Measurements from ENCODE around the gene SPRED1. TPM values are rescaled to one million over a fixed set of nuclear protein-coding genes. Genes with fewer than 3 reads are reported as not detected.

The SPRED1 gene
- total RNA-seq, 2 experiments from 2014 or later = 0.03 to 0.05 TPM

DNA sequence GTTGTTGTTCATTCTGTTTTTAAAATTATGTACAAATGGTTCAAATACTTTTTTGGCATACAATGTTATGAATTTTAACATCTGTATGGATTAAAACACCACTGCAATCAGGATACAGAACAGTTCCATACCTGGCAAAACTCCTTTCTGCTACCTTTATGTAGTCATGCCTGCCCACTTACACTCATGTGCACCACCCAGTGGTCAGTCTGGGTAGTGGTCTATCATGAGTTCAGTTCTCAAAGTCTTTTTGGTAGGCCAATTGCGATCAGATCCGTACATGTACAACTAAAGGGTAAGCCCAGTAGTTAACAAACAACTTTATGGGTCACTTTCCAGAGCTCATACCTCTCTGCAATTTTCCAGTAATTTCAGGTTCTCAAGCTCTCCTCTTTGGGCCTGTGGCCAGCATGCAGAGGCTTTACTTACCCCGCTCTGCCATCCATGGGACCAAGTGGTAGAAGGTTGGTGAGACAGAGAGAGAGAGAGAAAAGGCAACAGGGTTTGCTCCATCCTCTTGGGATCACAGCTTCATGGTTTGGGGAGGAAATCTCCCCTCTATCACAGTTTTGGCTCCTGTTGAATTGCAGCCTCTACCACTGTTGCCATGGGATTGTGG lies 137.4 kb downstream of the SPRED1 start:
- no peaks in the 10 kb centered on the region for H3K4me1 ChIP-seq (ENCODE audit: insufficient read depth, low read length)
- TF ChIP-seq, protein P1, sequence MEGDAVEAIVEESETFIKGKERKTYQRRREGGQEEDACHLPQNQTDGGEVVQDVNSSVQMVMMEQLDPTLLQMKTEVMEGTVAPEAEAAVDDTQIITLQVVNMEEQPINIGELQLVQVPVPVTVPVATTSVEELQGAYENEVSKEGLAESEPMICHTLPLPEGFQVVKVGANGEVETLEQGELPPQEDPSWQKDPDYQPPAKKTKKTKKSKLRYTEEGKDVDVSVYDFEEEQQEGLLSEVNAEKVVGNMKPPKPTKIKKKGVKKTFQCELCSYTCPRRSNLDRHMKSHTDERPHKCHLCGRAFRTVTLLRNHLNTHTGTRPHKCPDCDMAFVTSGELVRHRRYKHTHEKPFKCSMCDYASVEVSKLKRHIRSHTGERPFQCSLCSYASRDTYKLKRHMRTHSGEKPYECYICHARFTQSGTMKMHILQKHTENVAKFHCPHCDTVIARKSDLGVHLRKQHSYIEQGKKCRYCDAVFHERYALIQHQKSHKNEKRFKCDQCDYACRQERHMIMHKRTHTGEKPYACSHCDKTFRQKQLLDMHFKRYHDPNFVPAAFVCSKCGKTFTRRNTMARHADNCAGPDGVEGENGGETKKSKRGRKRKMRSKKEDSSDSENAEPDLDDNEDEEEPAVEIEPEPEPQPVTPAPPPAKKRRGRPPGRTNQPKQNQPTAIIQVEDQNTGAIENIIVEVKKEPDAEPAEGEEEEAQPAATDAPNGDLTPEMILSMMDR (IDR thresholded peaks at IDR 0.05) = peak; percentile 82
- ChIA-PET CTCF (no interaction called here), POLR2A (no interaction called here)
- no peak overlapping the region for H3K27ac ChIP-seq (ENCODE audit: low read depth in 1 of 2, low read length in 2 of 2)
- Mint-ChIP-seq H3K9me3 (no peaks in the 10 kb centered on the region), H3K4me3 (no peak overlapping the region), H3K36me3 (ENCODE audit: low read depth) (no peaks in the 10 kb centered on the region), H3K4me1 (ENCODE audit: low read depth) (no peaks in the 10 kb centered on the region), H3K27ac (no peak overlapping the region), H3K27me3 (peaks cover 26% of the 10 kb centered on the region)
- no peaks in the 10 kb centered on the region for H3K36me3 ChIP-seq (ENCODE audit: insufficient read depth, low read length)
- H3K9me3 ChIP-seq (ENCODE audit: control insufficient read depth in 1 of 2, insufficient read depth in 1 of 2, low read length in 2 of 2) = no peaks in the 10 kb centered on the region
- peak; percentile 31 to 65 (median 44) for DNase-seq
- peak; percentile 54 for ATAC-seq (ENCODE audit: poor library complexity)
- H3K27me3 ChIP-seq (ENCODE audit: control insufficient read depth in 1 of 2, insufficient read depth in 2 of 2, low read length in 2 of 2) = peaks cover 0 to 12% of the 10 kb centered on the region in 2 experiments
- intact Hi-C loops (cut with DNase I, micrococcal nuclease) = loop anchor here in 1 of 2 experiments (10.0 kb wide), 1 partner anchor 1885 kb away; no protein-coding TSS in a partner anchor
- H3K4me3 ChIP-seq (ENCODE audit: low read length) = no peak overlapping the region

DNA sequence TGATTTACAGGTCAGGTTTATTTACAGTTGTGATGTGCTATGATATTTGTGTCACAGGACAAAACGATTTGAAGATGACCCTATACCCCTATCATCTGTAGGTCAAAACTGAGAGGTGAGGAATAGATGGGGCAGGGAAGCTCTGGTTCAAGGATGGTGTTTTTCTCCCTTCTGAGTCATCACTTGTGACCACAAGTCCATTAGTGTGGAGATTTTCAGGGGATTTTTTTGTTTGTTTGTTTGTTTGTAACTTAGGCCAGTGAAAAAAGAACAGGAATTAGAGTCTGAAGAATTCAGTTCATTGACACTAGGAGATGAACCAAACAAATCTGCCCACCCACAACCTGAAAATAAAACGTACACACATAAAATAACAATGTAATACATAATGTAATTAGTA lies 138.6 kb downstream of the SPRED1 start:
- Histone ChIP-seq H3K27me3 (ENCODE audit: control insufficient read depth in 1 of 2, insufficient read depth in 2 of 2, low read length in 2 of 2) (peaks cover 0 to 12% of the 10 kb centered on the region in 2 experiments), H3K27ac (ENCODE audit: low read depth in 1 of 2, low read length in 2 of 2) (no peak overlapping the region), H3K4me1 (ENCODE audit: insufficient read depth, low read length) (no peaks in the 10 kb centered on the region), H3K36me3 (ENCODE audit: insufficient read depth, low read length) (no peaks in the 10 kb centered on the region), H3K9me3 (ENCODE audit: control insufficient read depth in 1 of 2, insufficient read depth in 1 of 2, low read length in 2 of 2) (no peaks in the 10 kb centered on the region), H3K4me3 (ENCODE audit: low read length) (no peak overlapping the region)
- ChIA-PET CTCF (no interaction called here), POLR2A (no interaction called here)
- no peaks in the 10 kb centered on the region for H3K4me1 Mint-ChIP-seq (ENCODE audit: low read depth)
- DNase-seq (no peak), ATAC-seq (ENCODE audit: poor library complexity) (no peak)
- intact Hi-C loops (cut with DNase I, micrococcal nuclease) = no loop called here
- H3K27ac Mint-ChIP-seq = no peak overlapping the region
- H3K9me3 Mint-ChIP-seq = no peaks in the 10 kb centered on the region
- H3K36me3 Mint-ChIP-seq (ENCODE audit: low read depth) = no peaks in the 10 kb centered on the region
- H3K4me3 Mint-ChIP-seq = no peak overlapping the region
- TF ChIP-seq, protein P1 (IDR thresholded peaks at IDR 0.05) = no peak
- H3K27me3 Mint-ChIP-seq = peaks cover 30% of the 10 kb centered on the region

DNA sequence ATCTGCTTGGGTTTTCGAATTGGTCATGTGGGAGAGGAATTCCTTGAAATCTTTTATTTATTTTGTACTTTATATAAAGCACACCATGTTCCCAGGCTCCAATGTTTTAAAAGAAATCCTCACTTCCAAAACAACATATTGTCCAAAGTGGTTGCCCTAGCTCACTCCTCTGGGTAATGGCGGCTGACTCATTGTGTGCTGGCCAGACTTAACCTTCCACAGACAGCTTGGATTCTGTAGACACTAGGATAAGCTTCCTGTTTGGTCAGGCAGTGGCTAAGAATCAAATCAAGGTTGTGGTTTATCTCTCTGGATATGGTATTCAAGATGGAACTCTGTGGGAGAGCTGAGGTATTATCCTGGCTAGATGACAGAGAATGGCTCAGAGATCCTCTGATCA lies 145.5 kb downstream of the SPRED1 start:
- Mint-ChIP-seq H3K27me3 (peaks cover 69% of the 10 kb centered on the region), H3K4me3 (no peak overlapping the region)
- POLR2A ChIA-PET = no interaction called here

More for the DNA sequence above, 145.5 kb downstream of the SPRED1 start:
- H3K9me3 ChIP-seq (ENCODE audit: control insufficient read depth in 1 of 2, insufficient read depth in 1 of 2, low read length in 2 of 2) = no peaks in the 10 kb centered on the region
- intact Hi-C loops (cut with DNase I, micrococcal nuclease) = no loop called here
- peaks cover 5 to 17% of the 10 kb centered on the region in 2 experiments for H3K27me3 ChIP-seq (ENCODE audit: control insufficient read depth in 1 of 2, insufficient read depth in 2 of 2, low read length in 2 of 2)
- no peaks in the 10 kb centered on the region for H3K4me1 ChIP-seq (ENCODE audit: insufficient read depth, low read length)
- Mint-ChIP-seq H3K4me1 (ENCODE audit: low read depth) (no peaks in the 10 kb centered on the region), H3K27ac (no peak overlapping the region), H3K9me3 (no peaks in the 10 kb centered on the region), H3K36me3 (ENCODE audit: low read depth) (no peaks in the 10 kb centered on the region)
- CTCF ChIA-PET = no interaction called here
- H3K4me3 ChIP-seq (ENCODE audit: low read length) = no peak overlapping the region
- no peaks in the 10 kb centered on the region for H3K36me3 ChIP-seq (ENCODE audit: insufficient read depth, low read length)
- TF ChIP-seq, protein P1 (IDR thresholded peaks at IDR 0.05) = no peak
- H3K27ac ChIP-seq (ENCODE audit: low read depth in 1 of 2, low read length in 2 of 2) = no peak overlapping the region
- DNase-seq (no peak), ATAC-seq (ENCODE audit: poor library complexity) (no peak)

Measured in CD4-positive, alpha-beta T cell (primary cell).